ENCODE measurements around the gene ENPP1. TPM values are rescaled to one million over a fixed set of nuclear protein-coding genes. Genes with fewer than 3 reads are reported as not detected.

Gene ENPP1
- polyA plus RNA-seq, 1 experiment: 30.4 TPM

DNA sequence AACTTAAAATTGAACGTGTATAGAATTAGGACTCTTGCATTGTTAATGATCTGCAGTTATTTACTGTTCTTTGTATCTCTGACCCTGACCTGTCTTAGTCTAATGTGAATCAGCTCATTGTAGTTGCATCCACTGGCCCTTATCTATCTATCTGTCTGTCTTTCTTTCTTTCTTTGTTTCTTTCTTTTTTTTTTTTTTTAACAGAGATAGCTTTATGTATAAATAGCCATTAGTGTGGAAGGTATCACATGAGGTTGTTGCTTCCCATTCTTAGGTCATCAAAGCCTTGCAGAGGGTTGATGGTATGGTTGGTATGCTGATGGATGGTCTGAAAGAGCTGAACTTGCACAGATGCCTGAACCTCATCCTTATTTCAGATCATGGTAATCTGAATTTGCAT is 59.9 kb downstream of the ENPP1 start:
- no peaks in the 10 kb centered on the region for H3K27me3 ChIP-seq (ENCODE audit: control insufficient read depth, insufficient read depth, low read length)
- H3K9me3 ChIP-seq (ENCODE audit: control insufficient read depth, insufficient read depth, low read length): no peaks in the 10 kb centered on the region
- POLR2A ChIA-PET: interaction anchor here (0.6 to 1.1 kb wide), 2 partner anchors 23 to 89 kb away, joined by 3 to 4 read pairs; no protein-coding TSS in a partner anchor
- no peak for DNase-seq (ENCODE audit: low read depth, low spot score)
- CTCF ChIA-PET: interaction anchor here (0.9 to 1.5 kb wide), 5 partner anchors 42 to 412 kb away, joined by 3 to 6 read pairs (median 6); partner anchors contain the start of gene MED23
- H3K27ac ChIP-seq (ENCODE audit: low read depth, low read length): no peak overlapping the region
- H3K4me3 ChIP-seq (ENCODE audit: low read depth, low read length): no peak overlapping the region
- TF ChIP-seq, protein P1, sequence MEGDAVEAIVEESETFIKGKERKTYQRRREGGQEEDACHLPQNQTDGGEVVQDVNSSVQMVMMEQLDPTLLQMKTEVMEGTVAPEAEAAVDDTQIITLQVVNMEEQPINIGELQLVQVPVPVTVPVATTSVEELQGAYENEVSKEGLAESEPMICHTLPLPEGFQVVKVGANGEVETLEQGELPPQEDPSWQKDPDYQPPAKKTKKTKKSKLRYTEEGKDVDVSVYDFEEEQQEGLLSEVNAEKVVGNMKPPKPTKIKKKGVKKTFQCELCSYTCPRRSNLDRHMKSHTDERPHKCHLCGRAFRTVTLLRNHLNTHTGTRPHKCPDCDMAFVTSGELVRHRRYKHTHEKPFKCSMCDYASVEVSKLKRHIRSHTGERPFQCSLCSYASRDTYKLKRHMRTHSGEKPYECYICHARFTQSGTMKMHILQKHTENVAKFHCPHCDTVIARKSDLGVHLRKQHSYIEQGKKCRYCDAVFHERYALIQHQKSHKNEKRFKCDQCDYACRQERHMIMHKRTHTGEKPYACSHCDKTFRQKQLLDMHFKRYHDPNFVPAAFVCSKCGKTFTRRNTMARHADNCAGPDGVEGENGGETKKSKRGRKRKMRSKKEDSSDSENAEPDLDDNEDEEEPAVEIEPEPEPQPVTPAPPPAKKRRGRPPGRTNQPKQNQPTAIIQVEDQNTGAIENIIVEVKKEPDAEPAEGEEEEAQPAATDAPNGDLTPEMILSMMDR (IDR thresholded peaks at IDR 0.05; ENCODE audit: low read depth, low read length): no peak

DNA sequence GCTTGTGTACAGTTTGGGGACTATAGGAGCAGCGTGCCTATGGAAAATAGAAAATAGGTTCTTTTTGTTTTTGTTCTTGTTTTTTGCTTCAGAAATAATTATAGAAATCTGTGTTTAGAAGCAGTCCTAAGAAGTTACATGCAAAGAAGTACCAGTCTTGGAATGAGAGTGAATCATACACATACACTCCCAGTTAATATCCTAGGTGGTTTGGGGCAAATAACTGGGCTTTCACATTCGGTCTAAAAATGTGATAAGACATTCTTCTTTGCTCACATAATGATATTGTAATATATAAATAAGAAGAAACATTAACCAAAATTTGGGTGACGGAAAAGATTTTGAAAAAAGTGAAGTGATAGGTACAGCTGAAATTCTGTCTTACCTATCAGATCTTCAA is 61.0 kb downstream of the ENPP1 start:
- ChIA-PET POLR2A (no interaction called here), CTCF (interaction anchor here (1.0 to 1.2 kb wide), 2 partner anchors 174 to 411 kb away, joined by 6 read pairs; no protein-coding TSS in a partner anchor)
- TF ChIP-seq, protein P1 (IDR thresholded peaks at IDR 0.05; ENCODE audit: low read depth, low read length): no peak
- H3K9me3 ChIP-seq (ENCODE audit: control insufficient read depth, insufficient read depth, low read length): no peaks in the 10 kb centered on the region
- no peaks in the 10 kb centered on the region for H3K27me3 ChIP-seq (ENCODE audit: control insufficient read depth, insufficient read depth, low read length)
- no peak for DNase-seq (ENCODE audit: low read depth, low spot score)
- no peak overlapping the region for H3K27ac ChIP-seq (ENCODE audit: low read depth, low read length)
- no peak overlapping the region for H3K4me3 ChIP-seq (ENCODE audit: low read depth, low read length)

- no peak for DNase-seq (ENCODE audit: low read depth, low spot score)
- H3K27me3 ChIP-seq (ENCODE audit: control insufficient read depth, insufficient read depth, low read length): no peaks in the 10 kb centered on the region
- H3K9me3 ChIP-seq (ENCODE audit: control insufficient read depth, insufficient read depth, low read length): no peaks in the 10 kb centered on the region
- ChIA-PET POLR2A (no interaction called here), CTCF (no interaction called here)
- H3K4me3 ChIP-seq (ENCODE audit: low read depth, low read length): no peak overlapping the region
- TF ChIP-seq, protein P1 (IDR thresholded peaks at IDR 0.05; ENCODE audit: low read depth, low read length): no peak
- no peak overlapping the region for H3K27ac ChIP-seq (ENCODE audit: low read depth, low read length)
Measured at GRCh38 chr6:131875647-131876046, 67.8 kb downstream of the ENPP1 start.

- no peak overlapping the region for H3K4me3 ChIP-seq (ENCODE audit: low read depth, low read length)
- TF ChIP-seq, protein P1 (IDR thresholded peaks at IDR 0.05; ENCODE audit: low read depth, low read length): no peak
- no peak overlapping the region for H3K27ac ChIP-seq (ENCODE audit: low read depth, low read length)
- no peaks in the 10 kb centered on the region for H3K9me3 ChIP-seq (ENCODE audit: control insufficient read depth, insufficient read depth, low read length)
- POLR2A ChIA-PET: no interaction called here
- H3K27me3 ChIP-seq (ENCODE audit: control insufficient read depth, insufficient read depth, low read length): no peaks in the 10 kb centered on the region
- no peak for DNase-seq (ENCODE audit: low read depth, low spot score)
- CTCF ChIA-PET: no interaction called here
Measured at GRCh38 chr6:131876545-131876944, 68.7 kb downstream of the ENPP1 start.

GRCh38 chr6:131877999-131878789 is 70.4 kb downstream of the ENPP1 start:
- DNase-seq (ENCODE audit: low read depth, low spot score): no peak

More at GRCh38 chr6:131877999-131878789, 70.4 kb downstream of the ENPP1 start:
- no peak overlapping the region for H3K27ac ChIP-seq (ENCODE audit: low read depth, low read length)
- ChIA-PET CTCF (no interaction called here), POLR2A (no interaction called here)
- H3K27me3 ChIP-seq (ENCODE audit: control insufficient read depth, insufficient read depth, low read length): no peaks in the 10 kb centered on the region
- H3K4me3 ChIP-seq (ENCODE audit: low read depth, low read length): no peak overlapping the region
- TF ChIP-seq, protein P1 (IDR thresholded peaks at IDR 0.05; ENCODE audit: low read depth, low read length): no peak
- no peaks in the 10 kb centered on the region for H3K9me3 ChIP-seq (ENCODE audit: control insufficient read depth, insufficient read depth, low read length)

All from AG04450 (cell line).